Activated CD4-positive, CD25-positive, alpha-beta regulatory T cell (primary cell): ENCODE measurements around the gene SDCCAG8.

ENCODE experiments used
- DNase-seq, 4 experiments: peaks; one replicate each; lab custom pipeline; 2025; lab: John Stamatoyannopoulos, UW

SDCCAG8 gene

GRCh38 chr1:243483952-243484351, 228.1 kb downstream of the SDCCAG8 start:
- no peak for DNase-seq

- no peak for DNase-seq
Observed at GRCh38 chr1:243487036-243487648, 231.3 kb downstream of the SDCCAG8 start.

DNA sequence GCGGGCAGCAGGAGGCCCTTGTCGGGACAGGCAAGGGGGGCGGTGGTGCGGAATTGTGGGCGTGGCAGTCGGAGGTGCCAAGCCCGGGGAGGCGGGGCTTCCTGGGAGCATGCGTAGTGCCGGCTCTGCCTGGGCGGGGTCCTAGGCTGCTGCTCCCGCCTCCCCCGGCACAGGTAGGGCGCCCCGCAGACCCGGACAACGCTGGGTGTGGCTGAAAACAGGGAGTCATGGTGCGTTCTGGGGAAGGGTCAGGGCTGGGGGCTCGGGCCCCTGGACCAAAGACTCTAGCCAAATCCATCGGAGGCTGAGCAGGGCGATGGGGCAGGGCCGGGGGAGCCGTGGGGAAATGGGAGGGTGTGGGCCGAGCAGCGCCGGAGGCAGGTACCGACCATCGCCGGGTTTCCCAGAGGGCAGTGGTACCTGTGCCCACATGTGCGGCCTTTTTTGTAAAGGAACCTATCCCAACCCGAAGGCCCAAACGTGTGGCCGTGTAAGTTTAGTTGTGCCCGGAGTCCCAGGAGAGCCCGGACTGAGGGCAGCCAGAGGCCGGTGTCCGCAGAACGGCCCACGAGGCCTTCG, 231.9 kb downstream of the SDCCAG8 start:
- no peak for DNase-seq

GRCh38 chr1:243488459-243489157, 232.8 kb downstream of the SDCCAG8 start:
- DNase-seq, result no peak

GRCh38 chr1:243489158-243489527, 233.3 kb downstream of the SDCCAG8 start:
- no peak for DNase-seq

DNA sequence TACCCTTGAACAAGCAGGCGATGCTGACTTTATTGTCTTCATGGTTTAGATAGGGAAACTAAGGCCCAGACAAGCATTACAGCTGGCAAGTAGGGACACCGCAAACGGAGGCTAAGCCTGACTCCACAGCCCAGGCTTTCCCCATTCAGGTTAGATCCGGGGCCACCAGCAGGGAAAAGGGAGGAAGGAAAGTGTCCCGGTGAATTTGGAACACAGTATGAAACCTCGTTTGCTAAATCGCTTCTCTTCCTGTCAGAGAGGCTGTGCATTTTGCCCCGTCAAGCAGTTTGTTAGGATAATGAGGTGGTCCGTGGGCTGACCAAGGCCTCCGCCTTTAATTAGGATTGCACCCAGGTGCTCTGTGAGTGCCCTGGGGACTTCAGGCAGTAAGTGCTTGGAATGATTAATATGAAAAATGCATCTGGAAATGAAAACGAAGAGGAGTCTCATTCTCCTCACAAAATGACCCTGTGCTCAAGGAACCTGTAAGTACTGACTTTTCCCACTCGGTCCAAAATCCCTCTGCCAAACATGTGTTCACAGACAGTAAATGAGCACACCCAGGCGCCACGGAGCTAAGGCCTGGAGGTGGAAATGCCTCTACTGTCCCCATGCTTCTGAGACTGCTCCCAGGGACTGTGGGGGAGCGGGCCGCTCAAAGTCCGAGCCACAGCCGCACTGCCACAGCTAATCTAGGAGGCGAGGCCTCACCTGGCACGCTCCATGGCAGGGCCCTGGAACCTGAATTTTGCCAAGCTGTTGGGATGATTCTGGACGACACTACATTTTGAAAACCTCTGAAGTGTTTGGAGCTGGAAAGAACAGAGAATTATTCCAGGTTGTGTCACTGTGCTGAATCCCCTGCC, 234.1 kb downstream of the SDCCAG8 start:
- no peak for DNase-seq

- DNase-seq, result no peak
Observed at GRCh38 chr1:243490748-243491686, 235.2 kb downstream of the SDCCAG8 start.

DNA sequence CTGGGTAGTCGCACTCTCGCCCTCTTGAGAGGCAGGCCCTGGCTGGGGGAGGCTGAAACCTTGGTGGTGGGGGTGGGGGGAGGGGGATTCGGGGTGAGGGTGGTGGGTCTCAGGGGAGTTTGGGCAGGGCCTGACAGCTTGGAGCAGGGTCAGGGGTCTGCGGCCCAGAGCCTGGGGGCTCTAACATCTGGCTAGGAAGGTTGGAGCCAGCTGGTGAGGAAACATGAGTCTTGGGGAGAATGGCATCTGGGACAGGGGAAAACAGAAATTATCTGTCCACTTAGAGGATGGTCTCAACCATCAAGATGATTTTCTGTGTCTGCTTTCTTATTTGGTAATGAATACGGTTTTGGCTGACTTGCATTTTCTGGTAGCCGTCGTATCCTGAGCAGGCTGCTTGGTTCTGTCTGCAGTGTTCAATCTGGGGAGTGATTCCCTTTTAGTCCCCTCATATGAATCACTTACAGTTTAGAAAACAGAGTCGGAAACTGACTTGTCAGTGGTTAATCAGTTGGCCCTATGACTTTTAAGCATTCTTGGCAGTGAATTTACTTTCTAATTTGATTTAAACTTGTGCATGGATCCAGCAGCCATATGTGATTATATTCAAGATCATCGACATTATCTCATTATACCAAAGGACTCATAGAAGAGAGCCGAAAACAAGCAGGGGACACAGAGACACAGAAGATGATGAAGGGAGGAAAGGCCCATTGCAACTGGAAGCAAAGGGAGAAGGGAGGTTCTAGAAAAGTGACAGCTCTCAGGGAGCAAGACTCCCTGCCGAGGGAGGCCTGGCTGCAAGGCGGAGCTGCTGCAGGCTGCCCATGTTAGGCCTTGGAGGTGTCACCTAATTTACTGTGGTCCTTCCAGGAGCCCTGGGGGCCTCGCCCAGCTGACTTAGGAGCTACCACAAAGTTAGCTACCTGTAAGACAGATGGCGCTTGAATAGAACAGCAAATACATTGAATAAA, 237.6 kb downstream of the SDCCAG8 start:
- no peak for DNase-seq

DNA sequence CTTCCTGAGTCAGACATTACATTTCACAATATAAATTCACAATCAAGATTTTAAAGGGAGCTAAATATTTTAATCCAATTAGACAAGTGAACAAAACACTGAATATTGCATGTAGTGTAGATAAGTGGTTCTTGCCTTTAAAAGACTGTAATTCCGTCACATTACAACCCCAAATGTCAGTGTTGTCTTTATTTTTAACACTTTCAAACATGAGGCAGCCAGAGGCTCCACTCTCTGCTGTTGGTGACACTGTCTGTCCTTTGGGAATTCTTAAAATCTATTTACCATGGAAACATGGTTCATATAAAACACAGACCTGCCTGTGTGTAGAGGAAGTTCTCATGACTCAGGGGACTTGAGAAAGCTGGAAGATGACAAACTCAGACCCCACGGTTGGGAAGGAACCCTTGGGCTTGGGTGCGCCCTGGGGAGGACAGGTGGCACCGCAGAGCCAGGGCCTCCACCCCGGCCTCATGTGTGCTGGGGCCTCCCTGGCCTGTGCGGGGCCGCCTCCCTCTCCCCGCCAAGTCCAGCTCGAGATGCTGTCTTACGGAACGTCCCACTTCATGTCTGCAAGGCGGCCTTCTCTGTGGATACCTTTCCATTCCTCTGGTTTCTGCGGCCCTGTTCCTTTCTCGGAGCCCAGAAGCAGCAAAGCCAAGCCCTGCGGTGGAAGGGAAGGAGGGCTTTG, 239.0 kb downstream of the SDCCAG8 start:
- DNase-seq, result no peak

DNA sequence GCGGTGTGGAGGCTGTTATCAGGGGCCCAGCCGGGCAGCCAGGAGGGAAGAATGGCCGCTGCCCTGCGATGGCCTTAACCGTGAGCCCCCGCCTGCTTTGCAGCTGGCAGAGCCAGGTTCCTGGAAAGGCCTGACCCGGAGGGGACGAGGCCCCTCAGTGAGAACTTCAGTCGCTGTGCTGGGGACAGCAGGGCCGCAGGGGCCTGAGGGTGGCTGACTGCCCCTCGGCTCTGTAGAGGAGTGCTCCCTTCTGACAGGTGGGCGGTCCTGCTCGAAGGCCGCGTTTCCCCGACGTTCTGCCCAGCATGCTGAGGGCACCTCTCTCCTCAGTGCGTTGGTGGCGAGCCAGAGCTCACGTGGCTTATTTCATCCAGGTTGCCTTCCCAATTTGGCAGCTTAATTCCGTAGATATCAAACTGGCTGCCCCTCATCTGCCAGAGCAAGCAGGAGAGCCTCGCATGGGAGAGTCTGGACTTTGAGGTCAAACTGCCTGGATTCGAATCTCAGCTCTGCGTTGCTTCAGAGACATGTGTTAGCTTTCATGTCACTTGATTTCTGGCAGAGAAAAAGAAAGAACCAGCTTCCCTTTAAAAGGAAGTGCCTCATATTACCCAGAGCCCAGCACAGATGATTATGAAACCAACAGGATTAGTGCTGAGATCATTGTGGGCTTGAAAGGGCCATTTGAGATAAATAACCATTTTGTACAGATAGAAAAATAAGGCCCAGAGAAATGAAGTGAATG, 239.8 kb downstream of the SDCCAG8 start:
- DNase-seq, result no peak

GRCh38 chr1:243496187-243496646, 240.4 kb downstream of the SDCCAG8 start:
- DNase-seq, result no peak

- DNase-seq, result no peak
Observed at GRCh38 chr1:243496806-243497205, 241.0 kb downstream of the SDCCAG8 start.

DNA sequence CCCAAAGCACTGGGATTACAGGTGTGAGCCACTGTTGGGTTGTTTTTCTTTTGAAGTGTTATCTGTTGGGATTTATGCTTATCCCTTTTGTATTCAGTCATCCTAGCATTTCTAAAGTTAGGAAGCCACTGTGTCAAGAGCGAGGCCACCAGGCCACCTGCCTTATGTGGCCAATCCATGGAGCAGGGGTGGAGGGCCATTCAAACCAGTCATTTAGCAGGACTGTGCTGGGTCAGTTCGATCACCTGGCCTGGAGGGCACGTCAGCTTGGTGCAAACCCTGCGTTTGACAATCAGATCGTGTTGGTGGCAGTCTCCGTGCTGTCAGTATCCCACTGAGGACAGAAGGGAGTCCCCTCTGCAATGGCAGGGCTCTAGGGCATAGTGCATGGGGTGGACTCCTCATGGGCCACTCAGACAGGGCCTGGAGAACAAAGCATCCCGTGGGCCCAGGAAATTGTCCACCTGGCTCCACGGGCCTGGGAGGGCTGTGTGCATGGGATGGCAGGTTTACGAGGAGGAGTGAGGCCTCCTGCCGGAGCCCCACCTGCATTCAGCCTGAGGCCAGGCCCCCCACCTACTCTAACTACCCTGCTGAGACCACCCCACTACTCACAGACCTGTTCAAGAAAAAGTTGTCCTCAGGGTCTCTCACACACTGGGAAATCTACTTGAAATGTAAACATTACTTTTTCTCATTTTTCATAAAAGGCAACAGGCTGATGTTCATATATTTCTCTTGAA, 242.3 kb downstream of the SDCCAG8 start:
- no peak for DNase-seq

- DNase-seq, result no peak
Observed at GRCh38 chr1:243499248-243499647, 243.4 kb downstream of the SDCCAG8 start.

DNA sequence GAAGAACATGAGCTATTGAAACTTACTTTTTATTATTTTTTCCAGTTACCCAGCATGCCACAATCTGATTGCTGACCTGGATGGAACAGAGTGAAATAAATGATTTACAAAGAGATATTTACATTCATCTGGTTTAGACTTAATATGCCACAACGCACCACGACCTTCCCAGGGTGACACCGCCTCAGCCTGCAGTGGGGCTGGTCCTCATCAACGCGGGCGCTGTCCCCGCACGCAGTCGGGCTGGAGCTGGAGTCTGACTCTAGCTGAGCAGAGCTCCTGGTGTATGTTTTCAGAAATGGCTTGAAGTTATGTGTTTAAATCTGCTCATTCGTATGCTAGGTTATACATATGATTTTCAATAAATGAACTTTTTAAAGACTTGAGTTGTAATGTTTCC, 243.9 kb downstream of the SDCCAG8 start:
- DNase-seq, result no peak

GRCh38 chr1:243500512-243500911, 244.7 kb downstream of the SDCCAG8 start:
- no peak for DNase-seq

DNA sequence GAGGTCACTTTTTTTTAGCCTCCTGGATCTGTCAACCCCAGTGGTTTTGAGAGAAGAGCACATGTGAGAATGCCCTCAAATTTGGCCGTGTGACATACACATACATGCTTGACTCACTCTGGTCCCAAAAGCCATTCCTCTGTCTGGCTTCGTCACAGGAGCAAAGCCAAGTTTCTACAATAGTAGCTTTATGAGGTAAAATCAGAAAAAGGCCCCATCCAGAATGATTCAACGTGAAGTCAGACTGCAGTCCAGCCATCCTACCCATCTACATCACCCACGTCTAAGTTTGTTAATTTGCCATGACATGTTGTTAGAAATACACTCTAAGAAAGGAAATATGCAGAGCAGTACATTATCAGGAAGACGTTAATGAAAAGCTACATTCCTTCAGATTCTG, 245.2 kb downstream of the SDCCAG8 start:
- DNase-seq, result no peak

GRCh38 chr1:243503155-243503554, 247.3 kb downstream of the SDCCAG8 start:
- no peak for DNase-seq
